NOMO-1 treated with DMSO at 0.1 percent for 48 hours (cell line): ENCODE data around the gene PLIN1.

Source experiments
- DNase-seq: peaks from one replicate; lab custom pipeline; 2025; ENCODE audit not compliant: unreplicated experiment; lab: John Stamatoyannopoulos, UW

The PLIN1 gene

GRCh38 chr15:89672221-89673164 is 6.7 kb downstream of the PLIN1 start:
- no peak for DNase-seq

- DNase-seq = no peak
These were observed 7.5 kb downstream of the PLIN1 start for GRCh38 chr15:89671687-89672086.

GRCh38 chr15:89670971-89671560 is 8.1 kb downstream of the PLIN1 start:
- no peak for DNase-seq

DNA sequence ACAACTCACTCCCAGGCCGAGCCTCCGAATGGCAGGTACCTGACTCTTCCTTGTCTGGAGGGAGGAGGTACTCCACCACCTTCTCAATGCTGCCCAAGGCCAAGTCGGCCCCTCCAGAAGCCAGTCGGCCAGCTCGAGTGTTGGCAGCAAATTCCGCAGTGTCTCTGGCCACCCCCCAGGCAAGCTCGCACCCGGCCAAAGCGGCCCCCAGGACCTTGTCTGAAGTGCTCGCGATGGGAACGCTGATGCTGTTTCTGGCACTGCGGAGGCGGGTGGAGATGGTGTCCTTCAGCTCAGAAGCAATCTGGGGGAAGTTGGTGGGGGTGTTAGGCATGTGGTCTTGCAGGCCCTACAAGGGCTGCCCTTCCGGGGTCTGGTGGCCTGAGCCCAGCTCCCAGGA is 9.2 kb downstream of the PLIN1 start:
- DNase-seq = no peak

DNA sequence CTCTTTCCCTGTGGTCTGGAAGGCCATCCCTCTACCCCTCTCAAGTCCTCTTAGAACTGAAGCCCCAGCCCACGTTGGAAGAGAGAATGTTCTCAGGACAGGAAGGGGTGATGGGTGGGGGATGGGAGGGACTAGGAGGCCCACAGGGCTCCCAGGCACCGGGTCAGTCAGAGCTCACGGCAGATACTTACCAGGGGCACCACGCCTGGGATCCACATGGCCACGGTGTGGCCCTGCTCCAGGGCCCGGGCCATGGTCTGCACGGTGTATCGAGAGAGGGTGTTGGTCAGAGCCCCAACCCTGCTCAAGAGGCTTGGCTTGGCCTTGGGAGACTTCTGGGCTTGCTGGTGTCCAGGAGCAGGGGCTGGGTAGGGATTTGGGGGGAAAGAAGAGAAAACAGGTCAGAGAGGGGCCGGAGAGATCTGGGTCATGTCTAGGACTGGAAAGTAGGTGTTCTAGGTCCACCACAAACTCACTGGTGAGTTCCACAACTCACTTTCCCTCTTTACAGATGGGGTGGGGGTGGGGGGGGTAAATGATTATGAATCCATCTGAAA is 9.8 kb downstream of the PLIN1 start:
- DNase-seq = no peak

DNA sequence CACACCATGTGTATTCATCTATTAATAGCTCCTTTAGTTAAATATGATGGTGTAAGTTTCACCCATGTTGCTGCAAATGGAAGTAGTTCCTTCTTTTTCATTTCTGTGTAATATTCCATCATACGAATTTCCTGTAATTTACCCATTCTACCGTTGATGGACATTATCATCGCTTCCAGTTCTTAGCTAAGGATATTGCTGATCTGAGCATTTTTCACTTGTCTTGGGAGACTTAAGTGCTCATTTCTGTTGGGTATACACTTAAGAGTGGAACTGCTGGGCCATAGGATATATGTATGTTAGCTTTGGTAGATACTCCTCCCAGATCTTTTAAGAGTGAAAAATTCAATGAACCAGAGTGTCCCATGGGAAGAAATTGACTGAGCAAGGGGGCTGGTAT is 11.0 kb downstream of the PLIN1 start:
- DNase-seq = no peak

GRCh38 chr15:89667706-89667960 is 11.5 kb downstream of the PLIN1 start:
- DNase-seq = no peak

- DNase-seq = no peak
These were observed 12.1 kb downstream of the PLIN1 start for GRCh38 chr15:89666858-89667705.

DNA sequence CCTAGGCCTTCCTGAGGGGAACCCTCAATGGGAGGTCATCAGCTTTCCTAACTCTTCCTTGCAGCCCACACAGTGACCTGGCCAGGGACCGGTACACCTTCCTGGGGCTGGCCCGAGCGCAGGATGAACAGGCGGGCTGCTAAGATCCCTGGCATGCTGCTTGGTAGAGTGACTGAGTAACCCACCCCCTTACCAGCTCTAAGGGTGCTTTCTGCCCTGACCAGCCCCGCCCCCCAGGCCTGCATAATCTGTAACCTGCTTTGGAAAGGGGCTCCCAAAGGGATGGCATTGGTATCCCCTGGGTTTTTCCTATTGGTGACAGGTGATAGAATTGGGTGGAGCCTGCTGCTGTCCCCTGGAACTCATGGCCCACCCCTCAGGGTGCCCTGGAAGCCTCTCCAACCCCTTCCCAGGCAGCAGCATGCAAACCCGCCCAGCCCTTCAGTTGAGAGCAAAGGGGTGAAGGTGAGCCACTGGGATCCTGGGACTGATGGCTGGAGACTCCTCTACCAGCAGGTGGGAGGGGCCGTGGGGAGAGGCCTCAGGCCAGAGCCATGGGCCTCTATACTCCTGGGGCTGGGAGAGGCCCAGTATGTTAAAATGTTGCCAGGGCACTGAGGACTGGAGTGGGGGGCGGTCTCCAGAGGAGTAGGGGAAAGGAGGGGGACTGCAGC is 12.8 kb downstream of the PLIN1 start:
- no peak for DNase-seq

GRCh38 chr15:89665449-89666181 is 13.6 kb downstream of the PLIN1 start:
- peak; percentile 40 for DNase-seq

- no peak for DNase-seq
These were observed 14.5 kb downstream of the PLIN1 start for GRCh38 chr15:89664441-89665350.

GRCh38 chr15:89662893-89663626 is 16.1 kb downstream of the PLIN1 start:
- DNase-seq = no peak

- DNase-seq = no peak
These were observed 18.6 kb downstream of the PLIN1 start for GRCh38 chr15:89660556-89660955.

GRCh38 chr15:89659295-89659694 is 19.9 kb downstream of the PLIN1 start:
- no peak for DNase-seq

GRCh38 chr15:89657686-89658200 is 21.4 kb downstream of the PLIN1 start:
- DNase-seq = no peak

GRCh38 chr15:89656116-89656815 is 22.9 kb downstream of the PLIN1 start:
- no peak for DNase-seq

GRCh38 chr15:89654847-89655805 is 24.0 kb downstream of the PLIN1 start, which contains the start of gene KIF7:
Gene KIF7 (minus strand): TSS chr15:89655467. CDS start chr15:89652930, 2,537 bp downstream.
- peak; percentile 16 for DNase-seq
